ENCODE measurements around the gene CDKL2. TPM values are rescaled to one million over a fixed set of nuclear protein-coding genes. Genes with fewer than 3 reads are reported as not detected.
"Not testable (repeated sequence)": the region's sequence is repeated elsewhere in the genome, so short reads cannot be mapped to it uniquely, and the experiment has no call there.

Gene CDKL2
- total RNA-seq, 1 donor from 2014 or later = 0.13 TPM

- no peak for ATAC-seq
- no peak for DNase-seq (ENCODE audit: low spot score)
Measured at GRCh38 chr4:75555294-75556164, 74.8 kb downstream of the CDKL2 start, which contains the start of gene ODAPH. Gene ODAPH (plus strand): TSS chr4:75556066. CDS start chr4:75556083, 17 bp downstream.

DNA sequence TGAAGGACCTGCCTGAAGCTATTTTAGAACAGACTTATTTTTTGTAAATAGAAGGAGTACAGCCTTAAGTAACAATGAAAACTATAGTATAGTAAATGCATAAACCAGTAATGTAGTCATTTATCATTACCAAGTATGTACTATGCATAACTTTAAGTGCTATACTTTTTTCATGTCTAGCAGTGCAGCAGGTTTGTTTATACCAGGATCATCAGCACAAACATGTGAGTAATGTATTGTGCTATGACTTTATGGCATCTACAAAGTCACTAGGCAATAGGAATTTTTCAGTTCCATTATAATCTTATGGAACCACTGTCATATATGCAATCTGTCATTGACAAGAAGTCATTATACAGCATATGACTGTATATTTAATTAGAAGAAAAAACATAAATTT lies 77.9 kb downstream of the CDKL2 start:
- ATAC-seq (no peak), DNase-seq (ENCODE audit: low spot score) (no peak)

GRCh38 chr4:75549019-75549418 lies 81.3 kb downstream of the CDKL2 start:
- no peak for ATAC-seq

DNA sequence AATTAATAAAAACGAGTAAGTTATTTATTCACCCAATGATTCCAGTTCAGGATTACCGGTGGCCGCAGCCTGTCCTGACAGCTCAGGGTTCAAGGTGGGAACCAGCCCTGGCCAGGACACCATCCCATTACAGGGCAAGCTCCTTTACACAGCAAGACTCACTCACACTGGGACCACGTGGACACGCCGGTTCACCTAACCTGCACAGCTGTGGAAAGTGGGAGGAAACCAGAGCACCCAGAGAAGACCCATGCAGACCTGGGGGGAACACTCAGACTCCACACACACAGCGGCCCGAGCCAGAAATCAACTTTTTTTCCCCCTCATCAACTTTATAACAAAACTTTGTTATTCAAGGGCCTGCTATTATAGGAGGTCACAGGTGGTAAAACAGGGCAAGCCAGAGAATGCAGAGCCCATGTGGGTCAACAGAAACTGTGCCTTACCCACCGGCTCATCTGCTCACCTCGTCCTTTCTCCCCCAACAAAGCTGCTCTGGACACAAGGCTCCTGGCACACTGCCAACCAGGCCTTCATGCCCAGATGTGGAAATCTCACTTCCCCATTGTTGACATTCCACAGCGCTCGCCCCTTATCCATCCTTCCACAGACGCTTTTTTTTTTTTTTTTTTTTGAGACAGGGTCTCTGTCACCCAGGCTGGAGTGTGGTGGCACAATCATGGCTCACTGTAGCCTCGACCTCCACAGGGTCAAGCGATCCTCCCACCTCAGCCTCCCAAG lies 82.5 kb downstream of the CDKL2 start:
- no peak for DNase-seq (ENCODE audit: low spot score)
- peak; percentile 11 for ATAC-seq

More at GRCh38 chr4:75549019-75549418, 81.3 kb downstream of the CDKL2 start:
- DNase-seq (ENCODE audit: low spot score) = no peak

- ATAC-seq = no peak
- no peak for DNase-seq (ENCODE audit: low spot score)
Measured at GRCh38 chr4:75545526-75545925, 84.8 kb downstream of the CDKL2 start.

DNA sequence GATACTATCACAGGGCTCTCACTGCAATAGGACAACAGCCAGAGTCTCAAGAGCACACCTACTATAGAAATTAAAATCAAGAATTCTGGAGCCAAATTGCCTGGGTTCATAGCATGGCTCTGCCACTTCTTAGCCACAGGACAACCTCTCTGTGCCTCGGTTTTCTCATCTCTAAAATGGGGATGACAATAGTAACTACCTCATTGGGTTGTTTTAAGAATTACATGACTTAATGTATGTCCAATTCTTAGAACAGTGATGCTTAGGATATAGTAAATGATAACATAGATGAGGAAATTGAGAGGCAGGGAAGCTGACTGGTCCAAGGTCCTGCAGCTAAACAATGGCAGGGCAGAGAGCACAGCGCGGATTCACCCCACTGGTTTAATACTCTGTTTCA lies 85.5 kb downstream of the CDKL2 start:
- ATAC-seq = no peak
- no peak for DNase-seq (ENCODE audit: low spot score)

GRCh38 chr4:75544220-75544619 lies 86.1 kb downstream of the CDKL2 start:
- DNase-seq (ENCODE audit: low spot score) = not testable (repeated sequence)
- ATAC-seq = peak; percentile 73

DNA sequence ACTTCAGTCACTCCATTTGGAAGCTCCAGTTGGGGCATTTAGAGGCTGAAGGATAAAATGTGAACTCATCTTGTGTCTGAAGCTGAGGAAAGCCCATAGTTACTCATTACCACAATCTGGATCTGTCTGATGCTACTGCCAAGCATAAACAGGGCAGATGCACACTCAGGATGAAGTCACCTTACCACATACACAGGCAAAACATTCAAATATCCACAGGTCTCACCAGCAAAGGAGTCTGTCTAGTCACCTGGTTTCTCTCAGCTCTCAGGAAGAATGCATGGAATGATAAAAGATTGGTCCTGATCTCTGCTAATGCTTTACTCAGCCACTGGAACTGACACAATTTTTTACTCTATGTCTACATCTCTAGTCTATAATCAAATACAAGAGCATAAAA lies 87.5 kb downstream of the CDKL2 start:
- no peak for ATAC-seq
- DNase-seq (ENCODE audit: low spot score) = no peak

- DNase-seq (ENCODE audit: low spot score); ATAC-seq: not testable (repeated sequence)
Measured at GRCh38 chr4:75537308-75537707, 93.0 kb downstream of the CDKL2 start.

GRCh38 chr4:75533926-75534325 lies 96.4 kb downstream of the CDKL2 start:
- not testable (repeated sequence) for ATAC-seq; DNase-seq (ENCODE audit: low spot score)

- not testable (repeated sequence) for ATAC-seq; DNase-seq (ENCODE audit: low spot score)
Measured at GRCh38 chr4:75533339-75533887, 96.9 kb downstream of the CDKL2 start.

- not testable (repeated sequence) for ATAC-seq; DNase-seq (ENCODE audit: low spot score)
Measured at GRCh38 chr4:75531536-75532143, 98.7 kb downstream of the CDKL2 start.

DNA sequence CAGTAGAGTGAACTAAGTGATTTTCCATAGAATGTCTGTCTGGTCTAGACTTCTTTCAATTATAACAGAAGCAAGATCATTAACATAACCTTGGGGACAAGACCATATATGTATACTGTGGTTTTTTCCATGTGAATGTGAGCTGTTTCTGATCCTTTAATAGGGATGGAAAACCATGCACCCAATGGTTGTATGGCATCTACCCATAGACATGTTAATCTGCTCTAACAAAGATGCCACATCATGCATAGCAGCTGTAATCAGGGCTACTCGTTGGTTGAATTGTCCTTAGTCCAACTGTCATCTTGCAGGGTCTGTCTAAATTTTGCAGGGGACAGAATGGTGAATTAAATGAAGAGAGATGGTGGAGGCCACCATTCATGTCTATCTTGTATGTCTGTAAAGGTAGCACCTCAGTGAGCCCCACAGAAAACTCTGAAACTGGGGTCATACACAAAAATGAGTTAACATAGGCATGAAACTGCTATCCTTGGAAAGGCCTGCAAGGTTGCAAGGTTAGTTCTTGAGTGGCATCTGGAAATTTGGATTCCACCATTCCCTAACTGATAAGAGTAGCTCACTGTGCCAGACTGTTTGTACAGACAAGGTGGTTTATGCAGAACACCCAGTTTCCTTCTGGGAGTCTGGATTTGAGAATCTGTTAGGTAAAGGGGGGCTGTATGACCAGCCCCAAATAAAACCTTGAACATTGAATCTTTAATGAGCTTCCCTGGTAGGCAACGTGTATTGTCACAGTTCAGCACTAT lies 99.6 kb downstream of the CDKL2 start:
- ATAC-seq (no peak), DNase-seq (ENCODE audit: low spot score) (no peak)

Other genes with a start within 250 kb of the CDKL2 start
- gene RCHY1, start 116.1 kb downstream of the CDKL2 start, total RNA-seq = 11.7 TPM
- 9.9 TPM for gene THAP6, start 116.1 kb downstream of the CDKL2 start, total RNA-seq
- not detected for gene ODAPH, start 74.5 kb downstream of the CDKL2 start, total RNA-seq
- 52.2 TPM for gene G3BP2, start 42.9 kb upstream of the CDKL2 start, total RNA-seq
- 47.1 TPM for gene USO1, start 94.0 kb upstream of the CDKL2 start, total RNA-seq